ENCODE data around the gene GTPBP4.

DNA sequence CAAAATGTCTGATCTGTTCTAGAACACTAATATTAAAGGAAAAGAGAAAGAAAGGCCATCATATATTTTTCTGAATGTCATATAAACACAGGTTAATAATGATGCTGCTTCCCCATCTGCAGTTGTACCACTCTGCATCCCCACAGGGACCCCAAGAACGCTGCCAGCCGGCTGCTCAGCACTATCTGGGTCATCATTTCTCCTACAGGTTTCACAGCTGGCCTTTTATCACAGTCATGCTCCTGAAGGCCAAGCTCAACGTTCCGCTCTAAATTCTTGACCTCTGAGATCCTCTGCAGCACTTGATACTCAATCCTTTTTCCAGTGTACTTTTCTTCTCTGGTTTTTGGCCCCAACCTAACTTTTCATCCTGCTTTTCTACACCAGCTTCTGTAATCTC lies 55.9 kb downstream of the GTPBP4 start:
- TF ChIP-seq EZH2 (IDR thresholded peaks at IDR 0.05), result no peak
- TF ChIP-seq, protein P1, sequence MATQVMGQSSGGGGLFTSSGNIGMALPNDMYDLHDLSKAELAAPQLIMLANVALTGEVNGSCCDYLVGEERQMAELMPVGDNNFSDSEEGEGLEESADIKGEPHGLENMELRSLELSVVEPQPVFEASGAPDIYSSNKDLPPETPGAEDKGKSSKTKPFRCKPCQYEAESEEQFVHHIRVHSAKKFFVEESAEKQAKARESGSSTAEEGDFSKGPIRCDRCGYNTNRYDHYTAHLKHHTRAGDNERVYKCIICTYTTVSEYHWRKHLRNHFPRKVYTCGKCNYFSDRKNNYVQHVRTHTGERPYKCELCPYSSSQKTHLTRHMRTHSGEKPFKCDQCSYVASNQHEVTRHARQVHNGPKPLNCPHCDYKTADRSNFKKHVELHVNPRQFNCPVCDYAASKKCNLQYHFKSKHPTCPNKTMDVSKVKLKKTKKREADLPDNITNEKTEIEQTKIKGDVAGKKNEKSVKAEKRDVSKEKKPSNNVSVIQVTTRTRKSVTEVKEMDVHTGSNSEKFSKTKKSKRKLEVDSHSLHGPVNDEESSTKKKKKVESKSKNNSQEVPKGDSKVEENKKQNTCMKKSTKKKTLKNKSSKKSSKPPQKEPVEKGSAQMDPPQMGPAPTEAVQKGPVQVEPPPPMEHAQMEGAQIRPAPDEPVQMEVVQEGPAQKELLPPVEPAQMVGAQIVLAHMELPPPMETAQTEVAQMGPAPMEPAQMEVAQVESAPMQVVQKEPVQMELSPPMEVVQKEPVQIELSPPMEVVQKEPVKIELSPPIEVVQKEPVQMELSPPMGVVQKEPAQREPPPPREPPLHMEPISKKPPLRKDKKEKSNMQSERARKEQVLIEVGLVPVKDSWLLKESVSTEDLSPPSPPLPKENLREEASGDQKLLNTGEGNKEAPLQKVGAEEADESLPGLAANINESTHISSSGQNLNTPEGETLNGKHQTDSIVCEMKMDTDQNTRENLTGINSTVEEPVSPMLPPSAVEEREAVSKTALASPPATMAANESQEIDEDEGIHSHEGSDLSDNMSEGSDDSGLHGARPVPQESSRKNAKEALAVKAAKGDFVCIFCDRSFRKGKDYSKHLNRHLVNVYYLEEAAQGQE (IDR thresholded peaks at IDR 0.05; ENCODE audit: low read depth), result no peak
- TF ChIP-seq YY1 (IDR thresholded peaks at IDR 0.05; ENCODE audit: extremely low read depth, insufficient replicate concordance, low read depth, low read length), result no peak
- no peak for TF ChIP-seq SRF (IDR thresholded peaks at IDR 0.05; ENCODE audit: low read depth)
- TF ChIP-seq ELF1 (IDR thresholded peaks at IDR 0.05; ENCODE audit: borderline replicate concordance, low read depth), result no peak
